ENCODE measurements around the gene NACC2. TPM values are rescaled to one million over a fixed set of nuclear protein-coding genes. Genes with fewer than 3 reads are reported as not detected.

The NACC2 gene
- total and polyA plus RNA-seq, 9 donors: 7.0 to 47.0 (median 27.2) TPM

- Histone ChIP-seq H3K4me3 (no peak overlapping the region), H3K4me1 (ENCODE audit: insufficient read depth) (peaks cover 7% of the 10 kb centered on the region), H3K27ac (no peak overlapping the region), H3K9me3 (no peaks in the 10 kb centered on the region), H3K27me3 (no peaks in the 10 kb centered on the region), H3K36me3 (no peaks in the 10 kb centered on the region)
- TF ChIP-seq EP300 (IDR thresholded peaks at IDR 0.05): no peak
- no peak for TF ChIP-seq POLR2A (IDR thresholded peaks at IDR 0.05)
- no peak for TF ChIP-seq CTCF (IDR thresholded peaks at IDR 0.05)
- WGBS, 3 donors: 70 to 75% (median 72%) methylated on average over 17 to 22 of the region's 22 CpGs
- intact Hi-C loops (cut with DNase I): loop anchor here in 2 of 4 donors (5.0 to 10.0 kb wide), 2 partner anchors 33 to 54 kb away; no protein-coding TSS in a partner anchor
- peak in 2 of 5 donors; percentile 33 to 38 for DNase-seq
Observed at GRCh38 chr9:136088939-136089696, 6.0 kb downstream of the NACC2 start.

- intact Hi-C loops (cut with DNase I): loop anchor here in 2 of 4 donors (5.0 to 10.0 kb wide), 2 partner anchors 34 to 54 kb away; no protein-coding TSS in a partner anchor
- H3K4me3 ChIP-seq: no peak overlapping the region
- H3K9me3 ChIP-seq: no peaks in the 10 kb centered on the region
- no peak overlapping the region for H3K27ac ChIP-seq
- WGBS, 3 donors: 79 to 83% (median 79%) methylated on average over 15 of the region's 15 CpGs
- no peaks in the 10 kb centered on the region for H3K27me3 ChIP-seq
- H3K4me1 ChIP-seq (ENCODE audit: insufficient read depth): peaks cover 3% of the 10 kb centered on the region
- TF ChIP-seq CTCF (IDR thresholded peaks at IDR 0.05) (no peak), EP300 (IDR thresholded peaks at IDR 0.05) (no peak), POLR2A (IDR thresholded peaks at IDR 0.05) (no peak)
- peak in 2 of 5 donors; percentile 19 to 30 for DNase-seq
- H3K36me3 ChIP-seq: no peaks in the 10 kb centered on the region
Observed at GRCh38 chr9:136088481-136088938, 6.6 kb downstream of the NACC2 start.

GRCh38 chr9:136087741-136088480 lies 7.2 kb downstream of the NACC2 start:
- Histone ChIP-seq H3K4me3 (no peak overlapping the region), H3K9me3 (no peaks in the 10 kb centered on the region), H3K27me3 (no peaks in the 10 kb centered on the region), H3K36me3 (no peaks in the 10 kb centered on the region), H3K4me1 (ENCODE audit: insufficient read depth) (peaks cover 3% of the 10 kb centered on the region), H3K27ac (no peak overlapping the region)
- 70 to 76% (median 75%) methylated on average over 22 to 24 of the region's 24 CpGs for WGBS, 3 donors
- TF ChIP-seq EP300 (IDR thresholded peaks at IDR 0.05) (no peak), CTCF (IDR thresholded peaks at IDR 0.05) (no peak), POLR2A (IDR thresholded peaks at IDR 0.05) (no peak)
- intact Hi-C loops (cut with DNase I): loop anchor here in 2 of 4 donors (5.0 to 10.0 kb wide), 2 partner anchors 34 to 53 kb away; no protein-coding TSS in a partner anchor
- DNase-seq: peak in 3 of 5 donors; percentile 19 to 35 (median 21)

- Histone ChIP-seq H3K9me3 (no peaks in the 10 kb centered on the region), H3K36me3 (no peaks in the 10 kb centered on the region), H3K27ac (no peak overlapping the region), H3K4me3 (no peak overlapping the region), H3K4me1 (ENCODE audit: insufficient read depth) (peaks cover 3% of the 10 kb centered on the region), H3K27me3 (no peaks in the 10 kb centered on the region)
- peak in 2 of 5 donors; percentile 22 to 31 for DNase-seq
- TF ChIP-seq EP300 (IDR thresholded peaks at IDR 0.05) (no peak), POLR2A (IDR thresholded peaks at IDR 0.05) (no peak), CTCF (IDR thresholded peaks at IDR 0.05) (no peak)
- 83 to 89% (median 88%) methylated on average over 21 of the region's 21 CpGs for WGBS, 3 donors
- intact Hi-C loops (cut with DNase I): loop anchor here in 2 of 4 donors (5.0 to 10.0 kb wide), 2 partner anchors 35 to 52 kb away; no protein-coding TSS in a partner anchor
Observed at GRCh38 chr9:136086951-136087740, 7.9 kb downstream of the NACC2 start.

Measured in ovary (tissue), 9 donors.